SH-SY5Y (cell line): ENCODE data around the gene ZNF534.

ENCODE experiments used
- GATA2 ChIP-seq: IDR thresholded peaks from 2 replicates; pipeline ENCODE4 v1.6.1; 2011; ENCODE audit warnings: mild to moderate bottlenecking, low read depth, low read length
- GATA3 ChIP-seq: IDR thresholded peaks from 2 replicates; pipeline ENCODE4 v1.6.1; 2011; ENCODE audit warnings: low read depth, mild to moderate bottlenecking, low read length, moderate library complexity

The ZNF534 gene

DNA sequence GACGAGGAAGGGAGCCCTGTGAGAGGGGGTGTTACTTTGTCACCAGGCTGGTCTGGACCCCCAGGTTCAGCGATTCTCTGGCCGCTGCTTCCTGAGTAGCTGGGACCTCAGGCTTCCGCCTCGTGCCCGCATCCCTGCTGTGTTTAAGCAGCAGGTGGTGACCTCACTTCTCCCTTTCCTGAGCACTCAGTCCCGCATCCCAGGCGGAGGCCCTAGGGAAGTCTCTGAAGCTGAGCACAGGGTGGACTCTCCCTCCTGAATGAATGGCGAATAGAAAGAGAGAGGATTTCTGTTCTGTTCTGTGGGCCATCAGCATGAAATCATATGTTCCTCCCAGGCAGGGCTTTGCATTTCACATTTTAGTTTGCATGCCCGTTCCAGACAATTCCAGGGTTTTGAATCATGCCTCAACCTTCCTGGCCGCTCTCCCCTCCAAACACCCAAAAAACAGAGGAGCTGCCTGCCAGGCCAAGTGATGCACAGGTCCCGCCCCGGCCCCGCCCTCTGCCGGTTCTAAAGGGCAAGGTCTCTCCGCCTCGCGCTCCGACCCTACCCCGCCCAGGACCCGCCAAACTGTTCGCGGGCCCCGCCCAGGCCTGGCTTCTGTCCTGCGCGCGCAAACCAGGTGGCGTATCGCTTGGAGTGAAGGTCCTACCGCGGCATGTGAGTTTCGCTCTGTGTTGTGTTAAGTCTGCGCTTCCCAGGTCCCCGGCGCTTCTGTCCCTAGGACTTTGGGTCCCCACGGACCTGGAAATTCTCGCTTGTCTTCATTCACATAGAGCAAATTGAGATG lies 63.4 kb downstream of the ZNF534 start:
- TF ChIP-seq GATA2 (no peak), GATA3 (no peak)

DNA sequence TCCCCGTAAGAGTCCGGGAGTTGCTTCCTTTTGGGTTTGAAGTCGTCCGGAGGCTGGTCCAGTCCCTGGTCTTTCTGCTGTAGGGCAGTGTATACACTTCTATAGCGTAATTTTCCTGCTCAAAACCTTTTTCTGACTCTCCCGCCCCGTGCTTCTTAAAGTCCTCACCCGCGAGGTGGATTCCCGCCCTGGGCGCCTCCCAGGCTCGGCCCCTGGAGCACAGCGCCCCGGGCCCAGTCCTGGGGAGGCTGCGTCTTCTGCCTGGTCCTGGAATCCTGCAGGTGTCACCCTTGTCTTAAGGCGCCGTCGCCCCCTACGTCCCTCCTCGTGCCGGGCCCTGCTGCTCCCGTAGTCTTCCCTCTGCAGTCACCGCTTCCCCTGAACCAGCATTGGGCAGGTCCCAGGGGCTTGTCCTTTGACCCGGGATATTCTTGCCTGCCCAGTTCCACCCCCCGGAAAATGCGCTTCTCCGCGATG lies 64.1 kb downstream of the ZNF534 start:
- TF ChIP-seq GATA3 (no peak), GATA2 (no peak)

DNA sequence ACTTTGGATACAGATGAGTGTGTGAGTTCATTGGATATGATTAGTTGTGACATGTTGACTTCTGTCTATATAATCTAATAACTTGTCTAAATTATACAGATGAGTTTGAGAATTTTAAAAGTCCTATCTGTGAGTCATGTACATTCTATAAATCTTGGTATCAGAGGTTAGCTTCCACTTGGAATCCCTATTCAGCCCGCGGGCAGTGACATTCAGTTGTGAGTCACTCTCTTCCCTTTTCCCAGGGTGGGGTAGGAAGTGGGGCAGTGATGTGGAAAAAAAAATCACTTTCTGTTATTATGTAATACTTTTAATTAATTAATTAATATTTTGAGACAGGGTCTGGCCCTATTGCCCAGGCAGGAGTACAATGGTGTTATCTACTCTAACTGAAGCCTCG lies 65.6 kb downstream of the ZNF534 start:
- no peak for TF ChIP-seq GATA3

DNA sequence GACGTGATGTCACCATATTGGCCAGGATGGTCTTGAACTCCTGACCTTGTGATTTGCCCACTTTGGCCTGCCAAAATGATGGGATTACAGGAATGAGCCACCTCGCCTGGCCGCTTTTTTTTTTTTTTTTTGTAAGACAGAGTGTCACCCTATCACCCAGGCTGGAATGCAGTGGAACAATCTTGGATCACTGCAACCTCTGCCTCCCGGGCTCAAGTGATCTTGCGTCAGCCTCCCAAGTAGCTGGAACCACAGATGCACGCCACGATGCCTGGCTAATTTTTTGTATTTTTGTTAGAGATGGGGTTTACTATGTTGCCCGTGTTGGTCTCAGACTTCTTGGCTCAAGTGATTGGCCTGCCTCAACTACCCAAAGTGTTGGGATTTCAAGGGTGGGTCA lies 69.6 kb downstream of the ZNF534 start:
- no peak for TF ChIP-seq GATA3
- no peak for TF ChIP-seq GATA2
